Heart right ventricle (tissue), 16 donors: ENCODE data around the gene METTL9. TPM values are rescaled to one million over a fixed set of nuclear protein-coding genes. Genes with fewer than 3 reads are reported as not detected.
"Not testable (repeated sequence)": the region's sequence is repeated elsewhere in the genome, so short reads cannot be mapped to it uniquely, and the experiment has no call there.

ENCODE experiments used
- ATAC-seq, 8 donors: fragments of 200-7000 bp; cut with Tn5 transposase; one replicate each; pipeline ENCODE4 v1.9.1; 2020; ENCODE audit warnings: mild to moderate bottlenecking in 8 of 8, moderate library complexity in 8 of 8, moderate number of reproducible peaks in 1 of 8
- DNase-seq, 2 donors: peaks; one replicate each; pipeline ENCODE4 v3.0.0-alpha.2; 2020
- H3K27ac ChIP-seq, 10 donors: fragments of 200-600 bp; sonication (generic) in 2 of 10; one replicate each; pipeline versions ENCODE4 v1.5.0 to v1.8.0; 2020 to 2022; ENCODE audit warnings: mild to moderate bottlenecking in 3 of 10
- H3K27me3 ChIP-seq, 7 donors: fragments of 200-600 bp; one replicate each; pipeline ENCODE4 v1.8.0; 2021 to 2022; ENCODE audit warnings: mild to moderate bottlenecking in 2 of 7
- H3K36me3 ChIP-seq, 9 donors: fragments of 200-600 bp; sonication (generic) in 1 of 9; one replicate each; pipeline versions ENCODE4 v1.5.0 to v1.8.0; 2020 to 2022; ENCODE audit warnings: mild to moderate bottlenecking in 2 of 9
- H3K4me1 ChIP-seq, 9 donors: fragments of 200-600 bp; sonication (generic) in 1 of 9; one replicate each; pipeline versions ENCODE4 v1.5.0 to v1.8.0; 2020 to 2022; ENCODE audit warnings: mild to moderate bottlenecking in 4 of 9
- H3K4me3 ChIP-seq, 10 donors: fragments of 200-600 bp; sonication (generic) in 2 of 10; one replicate each; pipeline versions ENCODE4 v1.5.0 to v1.8.0; 2020 to 2022; ENCODE audit warnings: mild to moderate bottlenecking in 7 of 10, moderate library complexity in 2 of 10
- H3K9me3 ChIP-seq, 11 donors: fragments of 200-600 bp in 10 of 11; sonication (generic) in 2 of 11; one replicate each; pipeline versions ENCODE4 v1.5.0 to v1.8.0; 2013 to 2022; ENCODE audit warnings: mild to moderate bottlenecking in 2 of 11, control low read depth in 1 of 11, moderate library complexity in 1 of 11
- WGBS, 2 donors: extraction: QIAGEN DNeasy Blood & Tissue Kit; methylation state at CpG; one replicate each; pipeline ENCODE4 v1.1.7; 2013; ENCODE audit warnings: inconsistent platforms in 1 of 2; 5-methylcytosine and 5-hydroxymethylcytosine counted together
- intact Hi-C, 10 donors: fragments of 100-400 bp; cut with DNase I; formaldehyde crosslinking; loops; one replicate each; pipeline versions ENCODE4 v1.11.1 to v1.14.2; 2022
- polyA plus RNA-seq, 2 donors: library from polyadenylated mRNA; stranded (reverse); fragments of 200-250 nt; gene quantifications; one replicate each; pipeline ENCODE4 v1.2.3, GENCODE V29; 2013
- total RNA-seq, 10 donors: library from RNA; stranded (reverse); fragmentation: NEBNext Ultra II Directional in 3 of 10; extraction: Animal tissue kit (Norgen Biotek cat#: 25700) in 3 of 10; gene quantifications; one replicate each; pipeline versions ENCODE4 v1.2.1 to v1.2.4, GENCODE V29; 2021 to 2023
- TF ChIP-seq, protein P1 (sequence below), 9 donors: fragments of 200-600 bp; sonication (generic) in 2 of 9; IDR thresholded peaks; one replicate each; pipeline versions ENCODE4 v1.5.0 to v1.8.0; 2021 to 2022; ENCODE audit warnings: antibody characterized with exemption in 9 of 9, mild to moderate bottlenecking in 5 of 9, moderate library complexity in 1 of 9
- donor health status: Arrhythmogenic right ventricular cardiomyopathy.
- donor health status: ischemic (EF 13 %, LVEDD 7.1; RV severe dilation, severe dysfunction).
- donor health status: healthy with polysubstance abuse.
- donor health status: DM: no; HTN: yes; CAD: no.
- donor health status: DM: no; HTN: no; CAD: no.
- donor health status: ischemic (EF 25% LVEDD 6.9; RV normal size, moderate dysfunction).
- donor health status: ischemic (EF 25% LVEDD 5.7; RV mildly dilated, moderate dysfunction).
- donor health status: healthy.
- donor health status: DM: yes; HTN: yes; CAD: no.
- donor health status: Ischemic cardiomyopathy.
- donor health status: ischemic (EF 35%, LVEDD 5.7; RV mildly dilated, moderate dysfunction).
- donor health status: nonischemic (EF 11% LVEDD 7.7; RV severe dilation, severe dysfunction).
- donor health status: DM: yes; HTN: yes; CAD: no.
- donor health status: PGD.
- donor health status: ischemic (EF 29% LVEDD 5.4; RV normal size, mild dysfunction).
- donor health status: nonischemic (EF 23%, LVEDD 6.1; RV moderate dilation, normal function).

The METTL9 gene
- total and polyA plus RNA-seq, 12 donors = 11.9 to 66.0 (median 51.4) TPM

- DNase-seq (no peak), ATAC-seq (no peak)
- no peaks in the 10 kb centered on the region for H3K36me3 ChIP-seq
- H3K4me3 ChIP-seq = no peak overlapping the region
- H3K27ac ChIP-seq = no peak overlapping the region
- 96% methylated on average over 10 of the region's 10 CpGs for WGBS, 2 donors
- H3K27me3 ChIP-seq = peaks cover 0 to 30% (median 19%) of the 10 kb centered on the region in 7 donors
- peaks cover 0 to 10% (median 1%) of the 10 kb centered on the region in 9 donors for H3K4me1 ChIP-seq
- TF ChIP-seq, protein P1, sequence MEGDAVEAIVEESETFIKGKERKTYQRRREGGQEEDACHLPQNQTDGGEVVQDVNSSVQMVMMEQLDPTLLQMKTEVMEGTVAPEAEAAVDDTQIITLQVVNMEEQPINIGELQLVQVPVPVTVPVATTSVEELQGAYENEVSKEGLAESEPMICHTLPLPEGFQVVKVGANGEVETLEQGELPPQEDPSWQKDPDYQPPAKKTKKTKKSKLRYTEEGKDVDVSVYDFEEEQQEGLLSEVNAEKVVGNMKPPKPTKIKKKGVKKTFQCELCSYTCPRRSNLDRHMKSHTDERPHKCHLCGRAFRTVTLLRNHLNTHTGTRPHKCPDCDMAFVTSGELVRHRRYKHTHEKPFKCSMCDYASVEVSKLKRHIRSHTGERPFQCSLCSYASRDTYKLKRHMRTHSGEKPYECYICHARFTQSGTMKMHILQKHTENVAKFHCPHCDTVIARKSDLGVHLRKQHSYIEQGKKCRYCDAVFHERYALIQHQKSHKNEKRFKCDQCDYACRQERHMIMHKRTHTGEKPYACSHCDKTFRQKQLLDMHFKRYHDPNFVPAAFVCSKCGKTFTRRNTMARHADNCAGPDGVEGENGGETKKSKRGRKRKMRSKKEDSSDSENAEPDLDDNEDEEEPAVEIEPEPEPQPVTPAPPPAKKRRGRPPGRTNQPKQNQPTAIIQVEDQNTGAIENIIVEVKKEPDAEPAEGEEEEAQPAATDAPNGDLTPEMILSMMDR (IDR thresholded peaks at IDR 0.05) = no peak
- intact Hi-C loops = no loop called here
- no peaks in the 10 kb centered on the region for H3K9me3 ChIP-seq
These were observed 65.6 kb downstream of the METTL9 start for GRCh38 chr16:21664801-21665492.

DNA sequence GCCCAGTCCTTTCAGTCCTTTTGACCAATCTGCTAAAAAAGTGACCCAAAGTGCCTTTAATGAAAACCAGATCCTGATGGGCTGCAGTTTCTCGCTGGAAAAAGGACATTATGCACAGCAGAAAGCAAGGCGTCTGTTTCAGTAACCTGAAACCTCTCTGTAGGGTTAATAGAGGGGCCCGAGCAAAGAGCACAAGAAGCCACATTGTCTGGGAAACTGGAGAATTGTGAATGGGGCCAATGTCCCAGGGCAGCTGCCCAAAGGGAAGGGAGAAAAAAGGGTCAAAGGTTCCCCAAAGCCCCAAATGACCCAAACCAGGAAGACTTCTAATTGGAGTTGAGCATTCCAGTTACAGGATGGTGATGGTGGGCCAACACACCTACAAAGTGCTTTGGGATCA is 67.4 kb downstream of the METTL9 start:
- Histone ChIP-seq H3K4me1 (peaks cover 0 to 10% (median 0%) of the 10 kb centered on the region in 9 donors), H3K4me3 (no peak overlapping the region), H3K27ac (no peak overlapping the region), H3K9me3 (no peaks in the 10 kb centered on the region), H3K36me3 (no peaks in the 10 kb centered on the region), H3K27me3 (peaks cover 0 to 30% (median 19%) of the 10 kb centered on the region in 7 donors)
- DNase-seq = no peak
- WGBS, 2 donors = 38 to 46% methylated on average over 3 of the region's 3 CpGs
- intact Hi-C loops = no loop called here
- TF ChIP-seq, protein P1 (IDR thresholded peaks at IDR 0.05) = no peak
- no peak for ATAC-seq

DNA sequence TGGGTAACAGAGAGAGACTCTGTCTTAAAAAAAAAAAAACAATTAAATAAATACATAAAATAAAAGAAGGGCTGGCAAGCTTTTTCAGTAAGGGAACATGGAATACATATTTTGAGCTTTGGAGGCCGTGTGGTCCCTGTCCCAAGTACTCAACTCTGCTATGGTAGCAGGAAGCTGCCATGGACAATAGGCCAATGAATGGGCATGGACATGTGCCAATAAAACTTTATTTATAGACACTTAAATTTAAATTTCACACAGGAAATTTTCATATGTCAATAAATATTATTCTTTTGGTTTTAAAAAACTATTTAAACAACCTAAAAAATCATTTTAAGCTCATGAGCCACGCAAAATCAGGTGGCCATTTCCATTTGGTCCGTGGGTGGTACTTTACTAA is 68.2 kb downstream of the METTL9 start:
- no peak for DNase-seq
- Histone ChIP-seq H3K36me3 (no peaks in the 10 kb centered on the region), H3K9me3 (no peaks in the 10 kb centered on the region), H3K27ac (no peak overlapping the region), H3K4me3 (no peak overlapping the region), H3K4me1 (peaks cover 0 to 10% (median 0%) of the 10 kb centered on the region in 9 donors), H3K27me3 (peaks cover 0 to 30% (median 19%) of the 10 kb centered on the region in 7 donors)
- ATAC-seq = no peak
- TF ChIP-seq, protein P1 (IDR thresholded peaks at IDR 0.05) = no peak
- WGBS, 2 donors = 77 to 83% methylated on average over 3 of the region's 3 CpGs
- intact Hi-C loops = no loop called here

DNA sequence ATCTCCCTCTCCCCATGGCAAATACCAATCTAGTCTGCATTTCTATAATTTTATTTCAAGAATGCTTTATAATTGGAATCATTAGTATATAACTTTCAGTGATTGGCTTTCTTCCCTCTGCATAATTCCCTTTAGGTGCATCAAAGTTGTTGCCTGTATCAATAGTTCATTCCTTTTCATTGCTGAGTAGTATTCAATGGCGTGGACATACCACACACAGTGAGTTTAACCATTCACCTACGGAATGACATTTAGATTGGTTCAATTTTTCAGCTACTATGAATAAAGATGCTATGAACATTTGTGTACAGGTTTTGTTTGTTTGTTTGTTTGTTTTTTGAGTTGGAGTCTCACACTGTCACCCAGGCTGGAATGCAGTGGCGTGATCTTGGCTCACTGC is 74.1 kb downstream of the METTL9 start:
- Histone ChIP-seq H3K4me3 (no peak overlapping the region), H3K9me3 (peaks cover 0 to 20% (median 0%) of the 10 kb centered on the region in 11 donors), H3K36me3 (no peaks in the 10 kb centered on the region), H3K4me1 (no peaks in the 10 kb centered on the region), H3K27ac (no peak overlapping the region), H3K27me3 (peaks cover 0 to 8% (median 4%) of the 10 kb centered on the region in 7 donors)
- 64 to 91% methylated on average over 3 of the region's 3 CpGs for WGBS, 2 donors
- TF ChIP-seq, protein P1 (IDR thresholded peaks at IDR 0.05) = no peak
- ATAC-seq = no peak
- intact Hi-C loops = no loop called here
- no peak for DNase-seq

- WGBS, 2 donors = 90 to 92% methylated on average over 4 of the region's 4 CpGs
- intact Hi-C loops, H3K27ac ChIP-seq: not testable (repeated sequence)
These were observed 75.1 kb downstream of the METTL9 start for GRCh38 chr16:21674456-21674855.

DNA sequence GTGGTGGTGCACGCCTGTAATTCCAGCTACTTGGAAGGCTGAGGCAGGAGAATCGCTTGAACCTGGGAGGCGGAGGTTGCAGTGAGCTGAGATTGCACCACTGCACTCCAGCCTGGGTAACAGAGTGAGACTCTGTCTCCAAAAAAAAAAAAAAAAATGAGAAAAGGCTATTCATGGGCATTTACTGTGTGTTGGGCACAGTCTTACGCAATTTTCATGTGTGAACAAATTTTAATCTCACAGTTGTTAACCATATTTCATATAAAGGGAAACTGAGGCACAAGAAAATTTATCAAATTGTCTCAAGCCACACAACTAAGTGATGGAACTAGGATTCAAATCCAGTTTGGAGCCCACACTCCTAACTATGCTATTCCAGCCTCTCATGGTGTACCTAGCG is 81.3 kb downstream of the METTL9 start:
- intact Hi-C loops, H3K4me1 ChIP-seq, H3K36me3 ChIP-seq, H3K27ac ChIP-seq, DNase-seq, ATAC-seq, H3K4me3 ChIP-seq, H3K9me3 ChIP-seq: not testable (repeated sequence)
- peaks cover 0 to 26% (median 12%) of the 10 kb centered on the region in 7 donors for H3K27me3 ChIP-seq
- WGBS, 2 donors = 88% methylated on average over 5 of the region's 5 CpGs

More at GRCh38 chr16:21674456-21674855, 75.1 kb downstream of the METTL9 start:
- H3K36me3 ChIP-seq, H3K4me1 ChIP-seq, ATAC-seq, DNase-seq, H3K4me3 ChIP-seq: not testable (repeated sequence)
- peaks cover 0 to 20% (median 0%) of the 10 kb centered on the region in 11 donors for H3K9me3 ChIP-seq
- H3K27me3 ChIP-seq = peaks cover 0 to 17% (median 5%) of the 10 kb centered on the region in 7 donors
